GM21390 (cell line): Measurements from ENCODE around the gene ZNF398.
A peak's percentile ranks its signal among the peaks of the same experiment; 100 is the strongest.

Source experiments
- ATAC-seq: cut with Tn5 transposase; IDR thresholded peaks from one replicate; pipeline ENCODE4 v1.9.1; 2021; ENCODE audit not compliant: unreplicated experiment

The ZNF398 gene

DNA sequence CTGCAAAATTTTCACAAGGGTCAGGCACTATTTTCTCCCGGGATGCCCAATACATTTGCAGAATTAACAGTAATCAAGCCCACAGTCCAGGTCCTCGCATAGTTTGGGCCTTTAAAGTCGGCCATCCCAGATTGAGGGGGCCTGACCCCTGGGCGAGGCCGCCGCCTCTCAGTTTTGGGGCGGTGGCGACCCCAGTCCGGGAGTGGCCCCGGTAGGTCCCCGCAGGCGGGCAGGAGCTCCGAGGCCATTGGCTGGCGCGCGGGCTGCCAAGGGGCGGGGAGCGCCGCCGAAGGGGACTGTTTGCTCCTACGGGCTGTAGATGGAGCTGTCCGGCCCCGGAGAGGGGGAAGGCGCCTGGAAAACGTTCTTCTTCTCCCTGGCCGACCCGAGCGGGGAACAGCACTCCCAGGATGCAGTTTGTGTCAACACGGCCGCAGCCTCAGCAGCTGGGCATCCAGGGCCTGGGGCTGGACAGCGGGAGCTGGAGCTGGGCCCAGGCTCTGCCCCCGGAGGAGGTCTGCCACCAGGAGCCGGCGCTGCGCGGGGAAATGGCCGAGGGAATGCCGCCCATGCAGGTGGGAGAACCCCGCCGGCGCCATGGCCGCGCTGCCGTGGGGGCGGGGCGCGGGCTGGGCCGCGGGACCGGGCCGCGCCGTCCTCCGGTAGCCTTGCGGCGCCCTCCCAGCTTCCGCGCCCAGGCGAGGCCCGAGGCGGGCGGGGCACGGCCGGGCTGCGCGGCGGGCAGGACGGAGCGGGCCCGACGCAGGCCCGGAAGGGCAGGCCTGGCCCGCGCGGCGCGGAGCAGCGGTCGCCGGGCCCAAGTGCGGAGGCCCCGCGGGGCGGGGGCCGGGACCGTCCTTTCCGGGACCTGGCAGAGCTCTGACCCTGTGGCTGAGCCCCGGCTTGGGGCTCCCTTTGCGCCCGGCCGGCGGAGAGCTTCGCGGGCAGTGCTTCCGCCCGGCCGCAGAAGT, 48.2 kb downstream of the ZNF398 start, which contains the start of gene ZNF282:
Gene ZNF282 (plus strand): TSS at position 367 of the 971 bp plus-strand sequence. CDS start 44 bp downstream, at position 411.
- peak; percentile 92 for ATAC-seq

DNA sequence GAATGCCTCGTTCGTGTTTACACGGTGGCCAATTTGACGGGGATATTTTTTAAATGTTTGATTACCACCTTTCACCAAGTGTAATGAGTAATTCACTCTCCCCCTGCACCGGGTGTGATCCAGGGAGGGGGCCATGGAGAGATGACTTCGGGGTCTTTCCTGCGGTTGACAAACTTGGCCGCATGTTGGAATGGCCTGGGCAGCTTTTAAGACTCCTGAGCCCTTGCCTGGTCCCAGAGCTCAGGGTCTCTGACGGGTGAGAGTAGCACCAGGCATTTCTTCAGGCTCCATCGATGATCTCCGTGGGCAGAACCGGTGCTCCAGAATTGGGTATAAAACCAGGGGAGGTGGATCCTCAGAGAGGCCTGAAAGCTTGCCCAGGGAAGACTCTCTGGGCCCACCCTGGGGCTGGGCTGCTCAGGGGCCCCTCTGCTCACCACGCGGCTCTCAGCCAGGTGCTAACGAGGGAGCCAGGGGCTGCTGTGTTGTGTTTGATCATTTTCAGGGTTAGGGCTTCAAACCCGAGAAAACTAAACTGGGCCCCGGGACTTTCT, 49.0 kb downstream of the ZNF398 start:
- ATAC-seq = no peak

DNA sequence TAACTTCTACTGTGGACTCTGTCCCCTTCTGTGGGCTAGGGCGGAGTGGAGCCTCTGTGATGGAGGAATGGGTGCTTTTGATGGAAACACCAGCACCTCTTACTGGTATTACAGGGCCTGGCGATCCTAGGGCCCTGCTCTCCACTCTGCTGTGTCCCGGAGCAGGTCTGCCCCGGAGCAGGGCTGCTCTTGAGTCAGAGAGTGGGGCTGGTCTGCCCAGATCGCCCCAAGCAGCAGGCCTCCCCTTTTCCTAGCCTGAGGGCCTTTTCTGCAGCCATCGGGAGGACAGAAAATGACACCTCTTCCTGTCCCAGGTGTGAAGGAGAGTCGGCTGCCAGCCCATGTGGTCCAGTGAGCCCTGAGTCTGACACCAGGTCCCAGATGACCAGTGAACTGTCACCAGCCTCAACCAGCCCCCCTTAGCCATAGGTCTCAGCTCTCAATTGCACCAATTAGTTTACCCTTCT, 49.5 kb downstream of the ZNF398 start:
- no peak for ATAC-seq

DNA sequence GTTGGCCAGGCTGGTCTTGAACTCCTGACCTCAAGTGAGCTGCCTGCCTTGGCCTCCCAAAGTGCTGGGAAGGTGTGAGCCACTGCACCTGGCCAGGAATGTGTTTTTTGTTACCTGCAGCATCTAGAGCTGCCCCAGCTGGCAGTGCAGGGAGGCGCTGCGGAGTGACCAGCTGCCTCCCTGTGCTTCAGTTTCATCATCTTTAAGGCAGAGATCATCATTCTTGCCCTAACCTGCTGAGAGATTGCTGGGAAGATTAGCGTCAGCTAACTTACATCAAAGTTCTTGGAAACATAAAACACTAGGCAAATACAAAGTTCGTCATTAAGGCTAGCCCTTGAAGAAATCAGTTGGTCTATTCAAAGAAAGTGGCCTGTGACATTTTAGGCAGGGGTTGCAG, 50.4 kb downstream of the ZNF398 start:
- ATAC-seq = no peak

DNA sequence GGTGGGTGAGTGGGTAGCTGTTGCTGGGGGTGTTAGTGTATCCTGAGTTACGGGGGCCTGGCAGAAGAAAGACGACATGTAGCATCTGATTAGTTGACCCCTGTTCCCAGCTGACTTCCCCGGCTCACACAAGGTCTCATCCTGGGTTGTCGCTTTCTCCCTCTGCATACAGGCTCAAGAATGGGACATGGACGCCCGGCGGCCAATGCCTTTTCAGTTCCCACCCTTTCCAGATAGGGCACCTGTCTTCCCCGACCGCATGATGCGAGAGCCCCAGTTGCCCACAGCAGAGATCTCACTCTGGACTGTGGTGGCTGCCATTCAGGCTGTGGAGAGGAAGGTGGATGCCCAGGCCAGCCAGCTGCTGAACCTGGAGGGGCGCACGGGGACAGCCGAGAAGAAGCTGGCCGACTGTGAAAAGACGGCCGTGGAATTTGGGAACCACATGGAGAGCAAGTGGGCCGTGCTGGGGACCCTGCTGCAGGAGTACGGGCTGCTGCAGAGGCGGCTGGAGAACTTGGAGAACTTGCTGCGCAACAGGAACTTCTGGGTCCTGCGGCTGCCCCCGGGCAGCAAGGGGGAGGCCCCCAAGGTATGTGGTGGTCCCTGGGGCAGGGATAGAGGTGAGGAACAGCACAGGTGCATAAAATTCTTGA, 51.0 kb downstream of the ZNF398 start:
- ATAC-seq = no peak

DNA sequence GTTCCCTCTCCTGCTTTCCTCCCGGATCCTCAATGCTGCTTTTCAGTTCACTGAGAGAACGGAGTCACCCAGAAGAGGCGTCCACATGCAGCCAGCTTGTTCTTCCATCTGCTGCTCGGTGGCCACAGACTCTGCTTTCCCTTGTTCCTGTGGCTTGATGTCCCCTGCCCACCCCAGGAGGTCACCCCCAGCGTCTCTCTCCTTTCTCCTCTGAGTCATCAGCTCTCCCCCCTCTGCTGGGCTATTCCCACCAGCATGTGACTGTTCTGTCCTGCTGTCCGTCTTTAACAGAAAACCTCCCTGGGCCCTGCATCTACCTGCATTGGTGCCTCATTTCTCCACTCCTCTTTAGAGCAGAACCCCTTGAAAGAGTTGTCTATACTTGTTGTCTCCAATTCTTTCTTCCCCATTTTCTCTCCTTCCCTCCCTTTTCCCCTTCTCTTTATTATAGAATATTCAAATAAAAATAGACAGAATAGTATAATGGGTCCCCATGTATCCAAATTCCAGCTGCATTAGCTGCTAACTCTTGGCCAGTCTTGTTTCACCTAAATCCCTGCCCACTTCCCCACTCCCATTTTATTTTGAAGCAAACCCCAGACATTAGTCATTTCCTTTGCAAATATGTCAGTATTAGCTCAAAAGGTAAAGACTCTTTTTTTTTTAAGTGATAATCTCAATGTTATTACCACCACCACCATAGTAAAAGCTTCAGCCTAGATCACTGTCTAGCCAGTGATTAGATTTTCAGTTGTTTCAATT, 52.2 kb downstream of the ZNF398 start:
- no peak for ATAC-seq

DNA sequence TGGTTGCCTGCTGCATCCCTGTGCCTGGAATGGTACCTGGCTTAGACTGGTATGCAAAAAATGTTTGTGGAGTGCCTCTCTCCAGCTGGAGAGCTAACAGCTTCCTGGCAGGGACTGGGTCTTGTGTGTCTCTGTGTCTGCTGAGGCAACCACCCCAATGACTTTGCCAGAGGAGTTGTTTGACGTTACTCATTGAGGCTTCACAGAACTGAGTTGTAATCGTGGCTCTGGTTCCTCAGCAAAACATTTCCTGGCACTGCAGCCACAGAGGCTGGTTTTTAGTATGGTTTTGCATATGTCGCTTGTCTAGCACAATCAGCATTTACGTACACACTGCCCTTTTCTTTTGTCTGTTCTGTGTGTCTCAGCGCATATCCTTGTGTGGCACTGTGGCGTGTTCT, 55.6 kb downstream of the ZNF398 start:
- no peak for ATAC-seq

DNA sequence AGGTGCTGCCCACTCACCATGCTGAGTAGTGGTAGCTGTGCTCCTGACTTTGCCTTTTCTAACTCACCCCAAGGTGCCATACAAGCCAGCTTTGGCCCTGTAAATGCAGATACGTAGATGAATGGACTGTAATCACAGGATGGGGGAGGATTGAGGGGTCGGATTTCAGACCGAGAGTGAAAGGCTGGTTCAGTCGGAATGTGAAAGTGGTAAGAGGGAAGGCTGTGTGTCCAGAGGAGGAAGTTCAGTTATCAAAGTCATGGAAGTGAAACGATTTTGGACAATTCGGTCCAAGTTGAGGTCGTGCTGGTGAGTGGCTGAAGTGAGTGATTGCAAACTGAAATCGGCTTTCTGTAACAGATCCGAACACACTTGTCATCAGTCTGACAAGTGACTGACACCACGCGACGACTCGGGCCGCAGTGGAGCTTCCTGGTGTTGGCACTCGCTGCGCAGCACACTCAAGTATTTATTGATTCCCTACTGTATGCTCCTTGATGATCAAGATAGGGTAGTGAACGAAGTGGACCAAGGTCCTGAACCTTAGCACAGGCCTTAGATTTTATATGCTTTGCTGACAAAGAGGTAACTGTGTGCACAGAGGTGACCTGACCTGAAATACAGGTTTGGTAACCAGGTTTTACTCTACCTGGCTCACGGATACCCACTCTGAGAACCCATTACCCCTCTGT, 58.6 kb downstream of the ZNF398 start:
- ATAC-seq = no peak

DNA sequence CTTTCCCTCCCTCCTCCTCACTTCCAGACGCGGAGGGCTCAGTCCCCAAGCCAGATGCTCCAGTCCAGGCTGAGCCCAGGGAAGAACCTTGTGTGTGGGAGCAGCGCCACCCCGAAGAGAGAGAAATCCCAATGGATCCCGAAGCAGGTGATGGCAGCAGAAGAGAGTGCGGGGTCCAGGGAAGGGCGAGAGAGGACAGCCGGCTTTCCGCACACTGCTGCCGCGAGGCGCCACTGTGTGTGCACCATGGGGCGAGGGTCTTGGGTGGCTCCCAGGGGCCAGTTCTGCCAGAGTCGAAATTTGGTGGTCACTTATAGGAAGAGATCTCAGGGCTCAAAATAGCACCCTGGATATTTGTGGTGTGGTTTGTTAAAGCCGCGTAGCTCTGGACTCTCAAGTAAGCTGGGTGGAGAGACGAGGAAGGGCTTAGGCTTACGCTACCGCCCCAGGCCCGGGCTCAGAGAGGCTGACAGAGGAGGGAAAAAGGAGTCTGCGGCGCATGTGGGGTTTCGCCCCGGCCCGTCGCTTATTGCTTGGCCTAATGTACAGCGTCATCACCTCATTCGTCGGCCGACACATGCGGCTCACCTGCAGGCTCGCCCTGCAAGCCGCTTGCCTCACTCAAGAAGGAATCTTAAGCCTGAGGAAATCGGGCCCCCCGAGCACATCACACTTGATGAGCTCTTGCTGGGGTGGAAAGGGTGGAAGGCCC, 60.2 kb downstream of the ZNF398 start:
- ATAC-seq = no peak

DNA sequence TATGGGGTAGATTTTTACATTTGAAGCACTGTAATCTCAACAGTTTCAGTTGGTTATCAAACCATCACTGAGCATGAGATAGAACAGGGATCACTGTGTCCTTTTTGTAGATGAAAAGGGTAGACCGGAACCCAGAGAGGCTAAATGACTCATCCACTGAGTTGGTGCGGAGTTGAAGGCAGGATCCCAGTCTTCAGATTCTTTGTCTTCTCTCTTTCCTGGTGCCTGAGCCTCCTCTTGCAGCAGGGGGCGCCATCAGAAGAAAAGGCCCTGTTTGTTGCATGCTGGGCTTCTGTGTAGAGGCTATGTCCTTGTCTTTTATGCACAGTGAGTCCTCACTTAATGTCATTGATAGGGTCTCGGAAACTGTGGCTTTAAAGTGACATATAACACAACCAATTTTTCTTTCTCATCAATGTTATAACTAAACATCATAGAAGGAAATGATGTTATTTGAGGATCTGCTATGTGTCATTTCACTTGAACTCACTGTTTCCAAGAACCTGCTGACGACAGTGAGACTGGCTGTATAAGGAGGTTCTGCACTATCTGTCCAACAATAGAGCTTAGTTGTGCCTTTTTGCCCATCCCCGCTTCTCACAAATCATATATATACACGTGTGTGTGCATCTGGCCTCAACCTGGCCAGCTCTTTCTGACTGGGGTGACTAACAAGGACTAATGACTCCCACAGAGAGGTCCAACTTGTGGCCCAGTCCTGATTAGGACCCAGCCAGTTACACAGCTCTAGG, 62.4 kb downstream of the ZNF398 start:
- no peak for ATAC-seq

DNA sequence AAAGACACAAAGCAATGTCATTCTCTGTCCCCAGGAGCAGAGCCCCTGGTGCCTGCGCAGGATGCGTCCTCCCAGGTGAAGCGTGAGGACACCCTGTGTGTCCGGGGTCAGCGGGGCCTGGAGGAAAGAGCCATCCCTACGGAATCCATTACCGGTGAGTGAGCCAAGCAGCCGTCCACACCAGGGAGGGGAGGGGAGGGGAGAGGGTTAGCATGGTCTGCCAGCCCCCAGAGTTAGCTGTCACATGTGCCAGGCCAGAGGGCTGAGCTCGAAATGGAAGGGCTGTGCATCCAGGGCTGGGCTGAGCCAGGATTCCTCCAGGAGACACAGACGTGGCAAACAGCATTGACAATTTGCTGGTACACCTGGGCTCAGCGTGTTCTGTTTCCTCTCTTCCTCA, 63.3 kb downstream of the ZNF398 start:
- ATAC-seq = no peak

DNA sequence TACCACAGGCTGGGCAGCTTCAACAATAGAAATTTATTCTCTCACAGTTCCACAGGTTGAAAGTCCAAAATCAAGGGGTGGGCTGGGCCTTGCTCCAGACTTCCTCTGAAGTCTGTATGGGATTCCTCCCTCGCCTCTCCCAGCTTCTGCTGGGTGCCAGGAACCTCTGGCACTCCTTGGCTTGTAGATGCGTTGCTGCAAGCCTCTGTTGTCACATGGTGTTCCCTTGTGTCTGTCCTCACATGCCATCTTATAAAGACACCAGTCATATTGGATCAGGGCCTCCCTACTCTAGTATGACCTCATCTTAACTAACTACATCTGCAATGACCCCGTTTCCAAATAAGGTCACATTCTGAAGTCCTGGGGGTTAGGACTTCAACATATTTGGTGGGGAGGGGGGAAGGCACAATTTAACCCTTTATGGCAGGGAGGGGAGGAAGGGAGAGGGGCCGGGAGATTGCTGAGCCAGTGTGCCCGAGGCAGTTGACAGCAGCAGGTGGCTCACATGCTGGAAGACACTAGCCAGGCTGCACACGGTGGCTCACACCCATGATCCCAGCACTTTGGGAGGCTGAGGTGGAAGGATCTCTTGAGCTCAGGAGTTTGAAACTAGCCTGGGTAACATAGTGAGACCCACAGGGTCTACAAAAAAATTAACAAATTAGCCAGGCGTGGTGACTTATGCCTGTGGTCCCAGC, 66.9 kb downstream of the ZNF398 start:
- no peak for ATAC-seq

DNA sequence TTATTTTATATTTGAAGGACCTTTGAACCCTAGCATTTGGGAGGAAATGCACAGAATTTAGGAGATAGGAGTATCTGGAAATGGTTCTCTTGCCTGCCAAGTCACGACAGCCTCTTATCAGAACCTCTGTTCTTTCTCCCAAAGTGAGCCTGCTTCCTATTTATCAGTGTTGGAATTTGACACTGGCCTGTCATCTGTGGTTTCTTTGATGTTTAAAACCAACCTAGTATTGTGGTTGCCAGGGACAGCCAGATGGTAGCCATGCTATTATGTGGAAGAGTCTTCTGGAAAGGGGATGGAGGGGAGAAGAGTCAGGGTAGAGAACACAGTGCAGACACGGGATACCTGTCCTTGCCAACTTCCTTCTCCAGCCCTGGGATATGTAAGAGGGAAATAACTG, 69.1 kb downstream of the ZNF398 start:
- ATAC-seq = no peak

DNA sequence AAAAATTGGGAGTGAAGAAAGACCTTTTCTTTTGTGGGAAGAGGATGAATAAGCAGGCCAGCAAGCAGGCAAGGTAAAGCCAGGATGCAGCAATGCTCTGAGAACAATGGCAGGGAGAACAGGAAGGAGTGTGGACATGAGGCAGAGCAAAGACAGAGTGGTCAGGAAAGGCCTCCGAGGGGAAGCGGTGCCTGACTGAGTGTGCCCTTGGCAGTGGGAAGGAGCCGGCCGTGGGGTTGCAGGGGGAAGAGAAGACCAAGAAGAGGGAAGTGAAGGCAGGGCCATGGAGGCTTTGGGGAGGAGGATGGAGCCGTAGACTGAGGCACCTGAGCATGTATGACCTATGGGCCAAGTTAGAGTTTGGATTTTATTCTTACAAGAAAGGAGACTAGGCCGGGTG, 70.3 kb downstream of the ZNF398 start:
- ATAC-seq = no peak

DNA sequence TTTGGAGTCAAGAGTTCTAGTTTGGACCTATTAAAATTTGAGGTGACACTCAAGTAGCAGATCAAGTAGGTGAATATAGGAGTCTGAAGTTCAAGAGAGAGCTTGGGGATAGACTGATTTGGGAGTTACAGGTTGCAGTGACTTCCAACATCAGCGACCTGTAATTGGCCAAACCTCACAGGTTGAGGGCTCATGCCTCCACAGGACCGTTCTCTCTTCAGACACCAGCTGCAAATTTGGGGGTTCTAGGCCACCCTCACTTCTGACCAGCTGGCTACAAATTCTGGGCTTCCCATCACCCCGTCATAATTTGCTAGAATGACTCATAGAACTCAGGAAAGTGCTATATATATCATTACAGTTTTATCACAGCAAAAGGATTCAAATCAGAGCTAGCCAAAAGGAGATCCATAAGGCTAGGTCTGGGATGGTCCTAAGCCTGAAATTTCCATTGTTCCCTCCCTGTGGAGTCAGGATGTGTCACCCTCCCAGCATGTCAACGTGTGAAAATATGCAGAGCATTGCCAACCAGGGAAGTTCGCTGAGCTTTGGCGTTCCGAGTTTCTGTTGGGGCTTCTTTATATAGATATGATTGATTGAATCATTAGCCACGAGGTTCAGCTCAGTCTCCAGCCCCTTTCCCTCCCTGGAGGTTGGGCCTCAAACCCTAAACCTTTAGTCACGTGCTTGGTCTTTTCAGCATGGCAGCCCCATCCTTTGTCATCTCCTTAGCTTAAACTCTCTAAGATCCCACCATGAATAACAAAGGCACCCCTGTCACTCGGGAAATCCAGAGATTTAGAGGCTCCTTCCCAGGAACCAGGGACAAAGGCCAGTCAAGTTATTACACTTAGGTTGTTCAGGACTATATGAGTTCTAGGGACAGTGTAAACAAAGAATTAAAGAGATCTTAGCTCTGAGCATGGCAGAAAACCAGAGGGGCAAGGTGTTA, 71.5 kb downstream of the ZNF398 start:
- no peak for ATAC-seq

DNA sequence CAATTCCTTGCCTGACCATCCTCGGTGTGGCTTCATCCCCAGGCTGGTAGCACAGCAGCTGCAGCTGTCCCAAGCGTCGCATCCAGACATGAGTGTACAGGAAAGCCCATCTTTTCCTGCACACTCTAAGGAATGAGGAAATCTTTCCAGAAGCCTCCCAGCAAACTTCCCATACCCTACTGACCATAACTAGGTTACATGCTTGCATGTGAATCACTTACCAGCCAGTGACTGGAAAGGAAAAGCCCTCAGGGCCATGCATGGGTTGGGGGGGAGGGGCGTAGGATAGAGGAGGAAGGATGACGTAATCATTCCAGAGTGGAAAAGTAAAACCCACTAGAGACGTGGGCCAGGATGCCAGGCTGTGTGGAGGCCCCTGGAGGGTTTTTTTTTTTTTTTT, 73.3 kb downstream of the ZNF398 start:
- no peak for ATAC-seq

DNA sequence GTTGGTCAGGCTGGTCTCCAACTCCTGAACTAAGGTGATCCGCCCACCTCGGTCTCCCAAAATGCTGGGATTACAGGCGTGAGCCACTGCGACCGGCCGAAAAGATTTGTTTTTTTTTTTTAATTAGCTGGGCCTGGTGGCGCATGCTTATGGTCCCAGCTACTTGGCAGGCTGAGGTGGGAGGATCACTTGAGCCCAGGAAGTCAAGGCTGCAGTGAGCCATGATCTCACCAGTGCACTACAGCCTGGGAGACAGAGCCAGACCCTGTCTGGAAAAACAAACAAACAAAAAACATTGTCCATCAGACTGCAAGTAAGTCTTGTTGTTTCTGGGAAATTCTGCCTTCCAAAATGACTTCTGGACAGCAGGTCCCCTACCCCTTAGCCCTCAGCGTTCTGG, 75.9 kb downstream of the ZNF398 start:
- ATAC-seq = no peak
